ENCODE data around the gene NKIRAS2.

Gene NKIRAS2

DNA sequence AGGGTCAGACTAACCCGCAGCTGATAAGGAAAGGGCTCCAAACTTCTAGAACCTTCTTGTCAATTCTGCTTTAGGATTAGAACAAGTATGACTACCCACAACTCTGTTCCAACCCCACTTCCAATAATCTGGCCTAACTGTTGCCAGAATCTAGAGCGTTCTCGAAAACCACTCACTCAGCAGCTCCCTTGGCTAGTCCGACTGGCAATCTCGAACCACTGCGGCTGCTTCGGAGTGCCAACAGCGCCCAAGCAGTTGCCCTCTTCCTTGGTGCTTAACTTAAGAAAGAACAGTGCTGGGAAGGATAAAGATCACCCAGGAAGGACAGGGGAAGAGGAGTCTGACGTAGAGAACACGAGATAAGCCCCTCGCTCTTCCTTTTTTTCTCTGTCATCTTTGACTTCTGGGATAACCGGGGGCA lies 3.5 kb upstream of the NKIRAS2 start:
- Histone ChIP-seq H3K9me3 (ENCODE audit: insufficient read depth, low read length) (no peaks in the 10 kb centered on the region), H3K4me2 (ENCODE audit: low read depth, low read length, poor library complexity, severe bottlenecking) (peak overlapping the region; percentile 76), H3K79me2 (ENCODE audit: insufficient read depth, low read length) (peaks cover 69% of the 10 kb centered on the region), H3K27me3 (ENCODE audit: low read length) (no peaks in the 10 kb centered on the region), H3K27ac (ENCODE audit: low read depth, low read length) (peak overlapping the region; percentile 65), H3K9me2 (replicated peaks; ENCODE audit: insufficient read depth, low read length) (no peaks in the 10 kb centered on the region), H4K20me1 (ENCODE audit: low read depth, low read length) (peaks cover 6% of the 10 kb centered on the region), H3K36me3 (ENCODE audit: low read length) (no peaks in the 10 kb centered on the region), H3K4me3 (ENCODE audit: insufficient read depth, low read length, poor library complexity, severe bottlenecking) (peak overlapping the region; percentile 90), H2AFZ (ENCODE audit: low read depth, low read length, severe bottlenecking) (peak overlapping the region; percentile 87), H3K9ac (ENCODE audit: low read length) (peak overlapping the region; percentile 97), H3F3A (ENCODE audit: insufficient read depth) (0 out of 2 replicates have a peak, but pooled peaks cover 7% of the 10 kb centered on the region)
- no peak for TF ChIP-seq EZH2phosphoT487 (conservative IDR thresholded peaks at IDR 0.05; ENCODE audit: low read length)
- TF ChIP-seq, protein P1, sequence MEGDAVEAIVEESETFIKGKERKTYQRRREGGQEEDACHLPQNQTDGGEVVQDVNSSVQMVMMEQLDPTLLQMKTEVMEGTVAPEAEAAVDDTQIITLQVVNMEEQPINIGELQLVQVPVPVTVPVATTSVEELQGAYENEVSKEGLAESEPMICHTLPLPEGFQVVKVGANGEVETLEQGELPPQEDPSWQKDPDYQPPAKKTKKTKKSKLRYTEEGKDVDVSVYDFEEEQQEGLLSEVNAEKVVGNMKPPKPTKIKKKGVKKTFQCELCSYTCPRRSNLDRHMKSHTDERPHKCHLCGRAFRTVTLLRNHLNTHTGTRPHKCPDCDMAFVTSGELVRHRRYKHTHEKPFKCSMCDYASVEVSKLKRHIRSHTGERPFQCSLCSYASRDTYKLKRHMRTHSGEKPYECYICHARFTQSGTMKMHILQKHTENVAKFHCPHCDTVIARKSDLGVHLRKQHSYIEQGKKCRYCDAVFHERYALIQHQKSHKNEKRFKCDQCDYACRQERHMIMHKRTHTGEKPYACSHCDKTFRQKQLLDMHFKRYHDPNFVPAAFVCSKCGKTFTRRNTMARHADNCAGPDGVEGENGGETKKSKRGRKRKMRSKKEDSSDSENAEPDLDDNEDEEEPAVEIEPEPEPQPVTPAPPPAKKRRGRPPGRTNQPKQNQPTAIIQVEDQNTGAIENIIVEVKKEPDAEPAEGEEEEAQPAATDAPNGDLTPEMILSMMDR (IDR thresholded peaks at IDR 0.05; ENCODE audit: insufficient read depth, low read length, poor library complexity, severe bottlenecking) = no peak

DNA sequence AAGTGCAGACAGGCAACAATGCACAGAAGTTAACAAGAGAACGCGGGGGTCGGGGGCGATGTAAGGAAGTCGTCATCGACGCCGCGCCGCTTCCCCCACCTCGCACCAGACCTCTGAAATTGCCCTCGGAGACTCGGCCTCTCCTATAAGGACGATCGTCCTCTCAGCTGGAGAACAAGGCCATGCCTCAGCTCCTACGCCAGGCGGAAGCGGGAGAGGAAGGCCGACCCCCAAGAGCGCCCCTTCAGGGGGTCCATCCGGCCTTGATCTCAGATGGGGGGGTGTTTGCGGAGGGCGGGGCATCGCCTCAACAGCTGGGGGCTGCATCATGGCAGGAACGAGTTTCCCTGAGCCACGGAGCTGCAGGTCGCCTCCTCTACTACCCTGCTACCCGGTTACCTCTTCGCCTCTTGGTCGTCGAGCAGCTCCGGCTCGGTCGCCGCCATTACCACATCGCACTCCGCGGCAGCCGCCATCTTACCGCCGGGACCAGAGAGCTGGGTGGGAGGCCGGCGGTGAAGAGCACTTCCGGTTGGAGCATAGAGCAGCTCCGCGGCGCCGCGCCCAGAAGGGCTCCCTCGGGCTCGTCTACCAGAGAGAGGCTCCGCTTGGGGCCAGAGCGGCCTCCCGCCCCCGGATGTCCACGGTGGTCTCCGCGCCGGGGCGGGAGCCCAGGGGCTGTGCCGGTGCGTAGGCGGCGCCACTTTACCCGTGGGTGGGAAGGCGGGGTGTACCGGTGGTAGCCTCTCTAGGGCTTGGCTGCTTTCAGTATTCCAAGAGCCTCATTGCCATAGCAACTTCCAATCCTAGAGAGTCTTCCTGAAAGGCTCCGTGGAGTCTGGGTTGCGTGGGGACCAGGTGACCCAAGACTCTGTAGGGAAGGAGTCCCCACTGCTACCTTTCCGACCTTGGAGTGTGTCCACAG lies 2.7 kb upstream of the NKIRAS2 start, which contains the start of gene DNAJC7:
Gene DNAJC7 (minus strand): TSS at position 499 of the 925 bp plus-strand sequence. CDS start 23 bp downstream, at position 476.
- TF ChIP-seq, protein P1 (IDR thresholded peaks at IDR 0.05; ENCODE audit: insufficient read depth, low read length, poor library complexity, severe bottlenecking) = no peak
- TF ChIP-seq EZH2phosphoT487 (conservative IDR thresholded peaks at IDR 0.05; ENCODE audit: low read length) = no peak
- Histone ChIP-seq H3K9me3 (ENCODE audit: insufficient read depth, low read length) (no peaks in the 10 kb centered on the region), H3K9me2 (replicated peaks; ENCODE audit: insufficient read depth, low read length) (no peaks in the 10 kb centered on the region), H3K36me3 (ENCODE audit: low read length) (no peaks in the 10 kb centered on the region), H3F3A (ENCODE audit: insufficient read depth) (0 out of 2 replicates have a peak, but pooled peaks cover 3% of the 10 kb centered on the region), H3K79me2 (ENCODE audit: insufficient read depth, low read length) (peaks cover 61% of the 10 kb centered on the region), H3K4me2 (ENCODE audit: low read depth, low read length, poor library complexity, severe bottlenecking) (peak within 1 kb of the TSS; percentile 76), H3K4me3 (ENCODE audit: insufficient read depth, low read length, poor library complexity, severe bottlenecking) (peak within 1 kb of the TSS; percentile 90), H2AFZ (ENCODE audit: low read depth, low read length, severe bottlenecking) (peak within 1 kb of the TSS; percentile 87), H3K27ac (ENCODE audit: low read depth, low read length) (peak within 1 kb of the TSS; percentile 65), H3K9ac (ENCODE audit: low read length) (peak within 1 kb of the TSS; percentile 97), H3K27me3 (ENCODE audit: low read length) (no peaks in the 10 kb centered on the region), H4K20me1 (ENCODE audit: low read depth, low read length) (no peaks in the 10 kb centered on the region)

DNA sequence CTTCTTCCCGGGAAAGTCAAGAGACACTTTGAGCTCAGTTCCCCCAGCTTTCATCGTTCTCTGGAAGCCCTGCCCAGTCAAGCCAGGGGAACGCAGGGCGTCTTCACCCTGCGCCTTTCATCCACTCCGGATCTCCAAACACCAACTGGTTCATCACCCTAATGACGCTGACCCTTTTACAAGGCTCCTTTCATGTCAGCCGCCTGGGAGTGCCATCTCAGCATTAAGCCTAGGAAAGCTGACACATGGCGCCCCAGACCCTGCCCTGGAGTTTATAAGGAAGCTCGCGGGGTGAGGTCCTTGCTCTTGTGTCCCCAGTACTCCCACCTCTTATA lies 2.1 kb upstream of the NKIRAS2 start:
- H3K36me3 ChIP-seq (ENCODE audit: low read length) = no peaks in the 10 kb centered on the region
- H3K9ac ChIP-seq (ENCODE audit: low read length) = peak overlapping the region; percentile 97
- TF ChIP-seq, protein P1 (IDR thresholded peaks at IDR 0.05; ENCODE audit: insufficient read depth, low read length, poor library complexity, severe bottlenecking) = no peak
- TF ChIP-seq EZH2phosphoT487 (conservative IDR thresholded peaks at IDR 0.05; ENCODE audit: low read length) = no peak
- H3K9me3 ChIP-seq (ENCODE audit: insufficient read depth, low read length) = no peaks in the 10 kb centered on the region
- H3K4me3 ChIP-seq (ENCODE audit: insufficient read depth, low read length, poor library complexity, severe bottlenecking) = peak overlapping the region; percentile 90
- no peaks in the 10 kb centered on the region for H3K27me3 ChIP-seq (ENCODE audit: low read length)
- peak overlapping the region; percentile 87 for H2AFZ ChIP-seq (ENCODE audit: low read depth, low read length, severe bottlenecking)
- no peaks in the 10 kb centered on the region for H4K20me1 ChIP-seq (ENCODE audit: low read depth, low read length)
- 0 out of 2 replicates have a peak, but pooled peaks cover 3% of the 10 kb centered on the region for H3F3A ChIP-seq (ENCODE audit: insufficient read depth)
- peaks cover 55% of the 10 kb centered on the region for H3K79me2 ChIP-seq (ENCODE audit: insufficient read depth, low read length)
- no peaks in the 10 kb centered on the region for H3K9me2 ChIP-seq (replicated peaks; ENCODE audit: insufficient read depth, low read length)
- H3K27ac ChIP-seq (ENCODE audit: low read depth, low read length) = peak overlapping the region; percentile 8; the same call in 1 of the 2 replicates
- peak overlapping the region; percentile 74 for H3K4me2 ChIP-seq (ENCODE audit: low read depth, low read length, poor library complexity, severe bottlenecking)

Data from SU-DHL-6 (cell line).